ENCODE results near the gene RMP24.

DNA sequence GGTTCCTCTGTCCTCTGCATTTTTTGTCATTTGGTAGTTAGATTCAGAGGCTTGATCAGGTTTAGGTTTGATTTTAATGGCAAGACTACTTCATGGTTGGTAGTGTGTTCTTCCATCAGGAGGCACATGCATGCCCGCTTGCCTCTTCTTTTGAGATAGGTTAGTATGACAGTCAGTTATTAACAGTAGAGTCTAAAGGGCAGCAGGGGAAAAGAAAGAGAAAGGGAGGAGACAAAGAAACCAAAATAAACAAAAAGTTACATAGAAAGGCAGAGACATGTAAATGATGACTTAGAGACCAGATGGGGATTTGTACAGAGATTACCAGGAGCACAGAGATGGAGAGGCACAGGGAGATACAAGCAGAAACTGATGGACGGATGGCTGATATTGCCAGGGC, 10.2 kb upstream of the RMP24 start:
- TF ChIP-seq ZBTB21 (CRISPR knock-in tag; IDR thresholded peaks at IDR 0.05; ENCODE audit: borderline replicate concordance) (no peak), CTCF (IDR thresholded peaks at IDR 0.05) (no peak), ATF1 (CRISPR knock-in tag; IDR thresholded peaks at IDR 0.05) (no peak), NFYB (CRISPR knock-in tag; conservative IDR thresholded peaks at IDR 0.05; ENCODE audit: low read depth) (no peak), SMAD4 (CRISPR knock-in tag; IDR thresholded peaks at IDR 0.05) (no peak)
- TF ChIP-seq, protein P1, sequence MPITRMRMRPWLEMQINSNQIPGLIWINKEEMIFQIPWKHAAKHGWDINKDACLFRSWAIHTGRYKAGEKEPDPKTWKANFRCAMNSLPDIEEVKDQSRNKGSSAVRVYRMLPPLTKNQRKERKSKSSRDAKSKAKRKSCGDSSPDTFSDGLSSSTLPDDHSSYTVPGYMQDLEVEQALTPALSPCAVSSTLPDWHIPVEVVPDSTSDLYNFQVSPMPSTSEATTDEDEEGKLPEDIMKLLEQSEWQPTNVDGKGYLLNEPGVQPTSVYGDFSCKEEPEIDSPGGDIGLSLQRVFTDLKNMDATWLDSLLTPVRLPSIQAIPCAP (CRISPR knock-in tag; IDR thresholded peaks at IDR 0.05): no peak

All from WTC11 (cell line).